Transverse colon (tissue), 4 donors: ENCODE data around the gene TYMP. TPM values are rescaled to one million over a fixed set of nuclear protein-coding genes. Genes with fewer than 3 reads are reported as not detected.

Experiments
- DNase-seq: peaks from one replicate; pipeline ENCODE4 v3.0.0-alpha.2; 2019
- H3K27ac ChIP-seq, 4 donors: fragments of 200-600 bp; sonication (generic); 2 replicates each; pipeline ENCODE4 v1.5.1; 2016 to 2018; ENCODE audit warnings: inconsistent platforms in 4 of 4
- H3K27me3 ChIP-seq: fragments of 200-600 bp; sonication (generic); 2 replicates; pipeline ENCODE4 v1.5.1; 2017; ENCODE audit warnings: inconsistent platforms
- H3K36me3 ChIP-seq, 4 donors: fragments of 200-600 bp; sonication (generic); 2 replicates each; pipeline ENCODE4 v1.5.1; 2017 to 2019; ENCODE audit warnings: inconsistent platforms in 4 of 4
- H3K4me1 ChIP-seq, 4 donors: fragments of 200-600 bp; sonication (generic); 2 replicates each; pipeline ENCODE4 v1.5.1; 2017 to 2020; ENCODE audit warnings: inconsistent platforms in 4 of 4
- H3K4me3 ChIP-seq, 4 donors: fragments of 200-600 bp; sonication (generic); 1 replicate in 1 of 4; 2 replicates in 3 of 4; pipeline versions ENCODE4 v1.5.1 to v1.6.1; 2017 to 2019; ENCODE audit warnings: inconsistent platforms in 4 of 4
- H3K9me3 ChIP-seq, 2 donors: fragments of 200-600 bp; sonication (generic); 2 replicates each; pipeline ENCODE4 v1.5.1; 2017 to 2019; ENCODE audit warnings: inconsistent platforms in 2 of 2
- EP300 ChIP-seq: sonication (generic); formaldehyde crosslinking; IDR thresholded peaks from one replicate; pipeline ENCODE4 v1.6.1; 2017; ENCODE audit warnings: antibody characterized with exemption, low read depth
- POLR2A ChIP-seq: fragments of 450-650 bp; IDR thresholded peaks from one replicate; pipeline ENCODE4 v1.6.1; 2016; ENCODE audit warnings: antibody characterized with exemption, mild to moderate bottlenecking, moderate library complexity
- POLR2AphosphoS5 ChIP-seq, 3 donors: sonication (generic); formaldehyde crosslinking; IDR thresholded peaks; one replicate each; pipeline ENCODE4 v1.6.1; 2016; ENCODE audit warnings: antibody characterized with exemption in 3 of 3
- WGBS, 2 donors: methylation state at CpG; one replicate each; pipeline ENCODE4 v1.1.5; 2018; ENCODE audit warnings: low coverage in 1 of 2; 5-methylcytosine and 5-hydroxymethylcytosine counted together
- in situ Hi-C, 4 donors: fragments of 200-750 bp; cut with MboI; loops; one replicate each; pipeline versions ENCODE4 v1.15.0 to v1.15.1; 2017; ENCODE audit warnings: low sequenced_read_pairs in 3 of 4, low pct_ligation_motif_present in 1 of 4, low pct_unique_long_range_greater_than_20kb in 1 of 4
- intact Hi-C: fragments of 100-400 bp; cut with DNase I; formaldehyde crosslinking; loops from one replicate; pipeline ENCODE4 v1.15.1; 2023; ENCODE audit warnings: low total_unique reads
- total RNA-seq, 4 donors: library from RNA; depleted of rRNA; stranded (reverse); fragments of >200 nt; gene quantifications; one replicate each; pipeline ENCODE4 v1.1.0, GENCODE V29; 2016
- TF ChIP-seq, protein P1 (sequence below), 5 experiments: fragments of 200-600 bp in 3 of 5; fragments of 450-650 bp in 2 of 5; sonication (generic) in 3 of 5; IDR thresholded peaks; 1 replicate in 2 of 5; 2 replicates in 3 of 5; pipeline ENCODE4 v1.5.1; 2016 to 2017; ENCODE audit warnings: antibody characterized with exemption in 5 of 5, inconsistent platforms in 3 of 5, mild to moderate bottlenecking in 2 of 5, moderate library complexity in 1 of 5

TYMP gene
- total RNA-seq, 4 donors from 2014 or later = 27.5 to 60.7 (median 32.2) TPM

DNA sequence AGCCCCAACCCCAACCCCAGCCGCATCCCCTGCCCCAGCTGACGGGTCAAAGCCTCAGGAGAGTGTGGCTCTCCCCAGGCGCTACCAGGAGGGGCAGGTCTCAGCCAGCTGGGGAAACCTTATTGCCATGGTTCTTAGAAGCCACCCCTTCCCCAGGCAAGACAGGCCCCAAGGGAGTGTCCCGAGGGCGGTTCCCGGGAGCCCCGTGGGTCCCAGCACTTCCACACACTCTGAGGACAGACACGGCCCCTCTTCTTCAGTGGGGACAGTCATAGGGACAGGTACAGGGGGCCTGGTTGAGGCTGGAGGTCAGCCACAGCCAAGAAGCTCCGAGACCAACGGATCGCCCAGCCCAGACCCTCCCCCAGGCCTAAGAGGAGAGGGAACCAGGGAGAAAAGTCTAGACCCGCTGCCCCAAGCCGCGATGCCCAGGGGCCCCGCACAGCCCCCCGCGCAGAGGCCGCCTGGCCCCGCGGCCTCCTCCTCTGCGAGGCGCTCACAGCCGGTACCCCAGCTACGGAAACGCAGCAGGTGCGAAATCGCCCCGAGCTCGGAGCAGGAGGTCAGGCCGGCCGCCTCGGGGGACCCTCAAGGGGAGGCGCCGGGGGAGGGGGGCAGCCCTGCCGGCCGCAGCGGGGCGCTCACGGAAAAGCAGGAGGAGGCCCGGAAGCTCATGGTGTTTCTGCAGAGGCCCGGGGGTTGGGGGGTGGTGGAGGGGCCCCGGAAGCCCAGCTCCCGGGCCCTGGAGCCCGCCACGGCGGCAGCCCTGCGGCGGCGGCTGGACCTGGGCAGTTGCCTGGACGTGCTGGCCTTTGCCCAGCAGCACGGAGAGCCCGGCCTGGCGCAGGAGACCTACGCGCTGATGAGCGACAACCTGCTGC, 18.5 kb upstream of the TYMP start:
- peak; percentile 50 for DNase-seq
- Histone ChIP-seq H3K4me3 (peak overlapping the region; percentile 6 to 52 (median 18)), H3K27me3 (peaks cover 43% of the 10 kb centered on the region), H3K27ac (peak overlapping the region; percentile 26 to 62 (median 38)), H3K36me3 (no peaks in the 10 kb centered on the region), H3K4me1 (peaks cover 8 to 37% (median 28%) of the 10 kb centered on the region in 4 donors), H3K9me3 (no peaks in the 10 kb centered on the region)
- in situ Hi-C loops (no loop called here), intact Hi-C loops (no loop called here)
- no peak for TF ChIP-seq EP300
- TF ChIP-seq POLR2AphosphoS5 (IDR thresholded peaks at IDR 0.05) = no peak
- TF ChIP-seq POLR2A = peak; percentile 24
- TF ChIP-seq, protein P1, sequence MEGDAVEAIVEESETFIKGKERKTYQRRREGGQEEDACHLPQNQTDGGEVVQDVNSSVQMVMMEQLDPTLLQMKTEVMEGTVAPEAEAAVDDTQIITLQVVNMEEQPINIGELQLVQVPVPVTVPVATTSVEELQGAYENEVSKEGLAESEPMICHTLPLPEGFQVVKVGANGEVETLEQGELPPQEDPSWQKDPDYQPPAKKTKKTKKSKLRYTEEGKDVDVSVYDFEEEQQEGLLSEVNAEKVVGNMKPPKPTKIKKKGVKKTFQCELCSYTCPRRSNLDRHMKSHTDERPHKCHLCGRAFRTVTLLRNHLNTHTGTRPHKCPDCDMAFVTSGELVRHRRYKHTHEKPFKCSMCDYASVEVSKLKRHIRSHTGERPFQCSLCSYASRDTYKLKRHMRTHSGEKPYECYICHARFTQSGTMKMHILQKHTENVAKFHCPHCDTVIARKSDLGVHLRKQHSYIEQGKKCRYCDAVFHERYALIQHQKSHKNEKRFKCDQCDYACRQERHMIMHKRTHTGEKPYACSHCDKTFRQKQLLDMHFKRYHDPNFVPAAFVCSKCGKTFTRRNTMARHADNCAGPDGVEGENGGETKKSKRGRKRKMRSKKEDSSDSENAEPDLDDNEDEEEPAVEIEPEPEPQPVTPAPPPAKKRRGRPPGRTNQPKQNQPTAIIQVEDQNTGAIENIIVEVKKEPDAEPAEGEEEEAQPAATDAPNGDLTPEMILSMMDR (IDR thresholded peaks at IDR 0.05) = no peak
- 11% methylated on average over 42 of the region's 56 CpGs; no CpG with 5 or more reads in 1 of the 2 donors for WGBS, 2 donors

GRCh38 chr22:50547263-50547985, 17.6 kb upstream of the TYMP start:
- H3K27me3 ChIP-seq = peaks cover 43% of the 10 kb centered on the region
- peaks cover 8 to 37% (median 28%) of the 10 kb centered on the region in 4 donors for H3K4me1 ChIP-seq
- H3K4me3 ChIP-seq = no peak overlapping the region
- intact Hi-C loops = no loop called here
- no peaks in the 10 kb centered on the region for H3K9me3 ChIP-seq
- 43% methylated on average over 34 of the region's 35 CpGs; no CpG with 5 or more reads in 1 of the 2 donors for WGBS, 2 donors
- no peak for TF ChIP-seq POLR2AphosphoS5 (IDR thresholded peaks at IDR 0.05)
- no peak for TF ChIP-seq EP300
- TF ChIP-seq, protein P1 (IDR thresholded peaks at IDR 0.05) = no peak
- no peak for TF ChIP-seq POLR2A
- no peak overlapping the region for H3K27ac ChIP-seq
- in situ Hi-C loops = no loop called here
- no peak for DNase-seq
- H3K36me3 ChIP-seq = no peaks in the 10 kb centered on the region

DNA sequence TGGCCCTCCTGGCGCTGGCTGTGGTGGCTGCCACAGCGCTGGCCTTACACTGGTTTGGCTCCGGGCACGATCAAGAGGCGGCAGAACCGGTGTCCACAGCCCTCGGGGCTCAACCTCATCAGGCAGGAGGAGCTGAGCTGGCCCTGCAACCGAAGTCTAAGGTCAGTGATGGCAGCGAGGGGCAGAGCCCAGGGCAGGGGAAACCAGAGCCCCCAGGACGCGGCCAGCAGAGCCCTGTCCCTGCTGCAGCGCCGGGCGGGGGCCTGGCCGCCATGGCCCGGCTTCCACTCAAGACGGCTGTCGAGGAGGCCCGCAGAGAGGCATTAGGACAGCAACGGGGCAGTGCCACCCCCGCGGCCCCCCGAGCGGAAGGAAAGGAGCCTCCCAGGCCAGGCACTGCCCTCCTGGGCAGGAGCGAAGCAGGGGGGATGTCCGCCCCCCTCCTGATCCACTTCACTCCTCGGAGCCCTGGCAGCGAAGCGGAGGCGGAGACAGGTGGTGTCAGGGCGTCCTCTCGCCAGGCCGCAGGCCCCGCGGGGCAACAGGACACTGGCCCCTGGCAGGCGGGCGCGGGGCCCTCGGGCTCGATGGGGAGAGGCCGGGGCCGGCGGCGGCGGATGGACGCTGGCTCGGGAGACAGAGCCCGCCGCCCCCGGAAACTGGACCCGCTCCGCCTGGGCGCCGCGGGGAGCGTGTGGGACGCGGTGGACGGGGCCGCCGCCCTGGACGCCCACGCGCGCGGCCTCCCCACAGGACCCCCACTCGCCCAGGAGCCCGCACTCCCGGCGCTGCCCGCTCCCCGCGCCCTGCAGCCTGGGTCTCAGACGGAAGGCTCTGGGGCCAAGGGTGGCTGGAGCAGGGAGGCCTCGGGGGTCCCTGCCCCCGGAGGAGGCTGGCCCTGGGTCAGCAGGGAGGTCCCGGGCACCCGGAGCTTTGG, 16.8 kb upstream of the TYMP start:
- no peak for TF ChIP-seq POLR2A
- no peak for TF ChIP-seq EP300
- TF ChIP-seq, protein P1 (IDR thresholded peaks at IDR 0.05) = no peak
- TF ChIP-seq POLR2AphosphoS5 (IDR thresholded peaks at IDR 0.05) = no peak
- in situ Hi-C loops = no loop called here
- Histone ChIP-seq H3K9me3 (no peaks in the 10 kb centered on the region), H3K36me3 (no peaks in the 10 kb centered on the region), H3K27me3 (peaks cover 43% of the 10 kb centered on the region), H3K4me3 (no peak overlapping the region), H3K27ac (no peak overlapping the region), H3K4me1 (peaks cover 9 to 40% (median 28%) of the 10 kb centered on the region in 4 donors)
- DNase-seq = no peak
- intact Hi-C loops = no loop called here
- 80% methylated on average over 72 of the region's 78 CpGs; no CpG with 5 or more reads in 1 of the 2 donors for WGBS, 2 donors
